NB4 (cell line): ENCODE data around the gene JAZF1.

Experiments used
- CTCF ChIP-seq: IDR thresholded peaks from one replicate; pipeline ENCODE4 v1.5.1; 2012; ENCODE audit warnings: low read depth, low read length
- MAX ChIP-seq: IDR thresholded peaks from 2 replicates; pipeline ENCODE4 v1.6.1; 2011; ENCODE audit warnings: low read depth, low read length
- MYC ChIP-seq: IDR thresholded peaks from 2 replicates; pipeline ENCODE4 v1.6.1; 2011; ENCODE audit warnings: low read depth, low read length
- POLR2A ChIP-seq: IDR thresholded peaks from 2 replicates; pipeline ENCODE4 v1.6.1; 2011; ENCODE audit warnings: mild to moderate bottlenecking; ENCODE audit not compliant: insufficient read length; ENCODE audit errors: extremely low read depth

DNA sequence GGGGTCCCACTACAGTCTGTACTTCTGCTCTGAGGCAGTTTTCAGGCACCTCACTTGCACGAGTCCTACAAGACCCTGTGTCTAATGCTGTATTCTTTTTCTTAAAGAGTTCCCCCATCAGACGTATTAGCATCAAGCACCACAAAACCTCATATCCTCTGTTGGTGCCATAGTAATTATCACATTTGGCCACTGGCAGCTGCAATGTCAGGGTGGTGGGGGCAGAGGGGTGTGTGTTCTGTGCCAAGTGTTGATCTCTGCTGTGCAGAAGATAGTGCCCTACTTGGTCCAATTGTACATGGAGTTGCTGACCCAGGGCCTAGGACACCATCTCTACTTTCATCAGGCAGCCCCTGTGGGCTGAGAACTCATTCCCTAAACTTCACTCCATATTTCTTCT, 20.0 kb upstream of the JAZF1 start:
- TF ChIP-seq POLR2A (no peak), MAX (no peak), CTCF (no peak), MYC (no peak)
